DND-41 (cell line): ENCODE measurements around the gene ARL17B.
A peak's percentile ranks its signal among the peaks of the same experiment; 100 is the strongest.
"Not testable (repeated sequence)": the region's sequence is repeated elsewhere in the genome, so short reads cannot be mapped to it uniquely, and the experiment has no call there.

Experiments used
- ATAC-seq: fragments of 200-7000 bp; cut with Tn5 transposase; 3 replicates; pipeline ENCODE4 v1.9.1; 2021; ENCODE audit warnings: low read depth; ENCODE audit not compliant: insufficient read depth
- DNase-seq: peaks from one replicate; pipeline ENCODE4 v3.0.0-alpha.2; 2020
- H2AFZ ChIP-seq: 2 replicates; pipeline ENCODE4 v1.6.0; 2012; ENCODE audit warnings: low read depth, low read length
- H3K27ac ChIP-seq: 2 replicates; pipeline ENCODE4 v1.5.1; 2012; ENCODE audit warnings: low read length, inconsistent platforms
- H3K27me3 ChIP-seq: fragments of 200-600 bp; sonication (generic); 2 replicates; pipeline ENCODE4 v1.6.0; 2012; ENCODE audit warnings: low read length, mild to moderate bottlenecking, inconsistent platforms; ENCODE audit not compliant: insufficient read depth, poor library complexity
- H3K36me3 ChIP-seq: 2 replicates; pipeline ENCODE4 v1.5.1; 2012; ENCODE audit warnings: low read length, inconsistent platforms; ENCODE audit not compliant: insufficient read depth
- H3K4me1 ChIP-seq: 2 replicates; pipeline ENCODE4 v1.5.1; 2012; ENCODE audit warnings: mild to moderate bottlenecking, low read length; ENCODE audit not compliant: insufficient read depth
- H3K4me2 ChIP-seq: 2 replicates; pipeline ENCODE4 v1.6.0; 2012; ENCODE audit warnings: mild to moderate bottlenecking, moderate library complexity, low read length, inconsistent platforms; ENCODE audit not compliant: insufficient read depth
- H3K4me3 ChIP-seq, 2 experiments: fragments of 200-600 bp in 1 of 2; shearing (Covaris generic) in 1 of 2; 2 replicates each; pipeline ENCODE4 v1.5.1; 2012 to 2016; ENCODE audit warnings: inconsistent platforms in 2 of 2, low read length in 2 of 2, mild to moderate bottlenecking in 2 of 2, low read depth in 1 of 2, moderate library complexity in 1 of 2
- H3K79me2 ChIP-seq: 2 replicates; pipeline ENCODE4 v1.6.0; 2012; ENCODE audit warnings: low read length, inconsistent platforms; ENCODE audit not compliant: insufficient read depth
- H3K9ac ChIP-seq: 2 replicates; pipeline ENCODE4 v1.6.0; 2012; ENCODE audit warnings: low read depth, mild to moderate bottlenecking, inconsistent platforms, low read length, moderate library complexity
- H3K9me3 ChIP-seq: 2 replicates; pipeline ENCODE4 v1.5.1; 2012; ENCODE audit warnings: low read length, moderate library complexity, mild to moderate bottlenecking, inconsistent platforms; ENCODE audit not compliant: insufficient read depth, severe bottlenecking
- H4K20me1 ChIP-seq: 2 replicates; pipeline ENCODE4 v1.6.0; 2012; ENCODE audit warnings: low read length; ENCODE audit not compliant: insufficient read depth

ARL17B gene

DNA sequence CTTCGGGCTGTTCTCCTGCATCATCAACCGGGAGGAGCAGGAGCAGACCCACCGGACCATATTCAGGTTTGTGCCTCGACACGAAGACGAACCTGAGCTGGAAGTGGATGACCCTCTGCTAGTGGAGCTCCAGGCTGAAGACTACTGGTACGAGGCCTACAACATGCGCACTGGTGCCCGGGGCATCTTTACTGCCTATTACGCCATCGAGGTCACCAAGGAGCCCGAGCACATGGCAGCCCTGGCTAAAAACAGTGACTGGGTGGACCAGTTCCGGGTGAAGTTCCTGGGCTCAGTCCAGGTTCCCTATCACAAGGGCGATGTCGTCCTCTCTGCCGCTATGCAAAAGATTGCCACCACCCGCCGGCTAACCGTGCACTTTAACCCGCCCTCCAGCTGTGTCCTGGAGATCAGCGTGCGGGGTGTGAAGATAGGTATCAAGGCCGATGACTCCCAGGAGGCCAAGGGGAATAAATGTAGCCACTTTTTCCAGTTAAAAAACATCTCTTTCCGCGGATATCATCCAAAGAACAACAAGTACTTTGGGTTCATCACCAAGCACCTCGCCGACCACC is 117.1 kb downstream of the ARL17B start:
- H3K9me3 ChIP-seq, ATAC-seq, DNase-seq, H3K27ac ChIP-seq, H3K79me2 ChIP-seq, H3K9ac ChIP-seq, H3K27me3 ChIP-seq, H3K36me3 ChIP-seq, H4K20me1 ChIP-seq, H3K4me3 ChIP-seq, H3K4me1 ChIP-seq, H3K4me2 ChIP-seq, H2AFZ ChIP-seq: not testable (repeated sequence)

DNA sequence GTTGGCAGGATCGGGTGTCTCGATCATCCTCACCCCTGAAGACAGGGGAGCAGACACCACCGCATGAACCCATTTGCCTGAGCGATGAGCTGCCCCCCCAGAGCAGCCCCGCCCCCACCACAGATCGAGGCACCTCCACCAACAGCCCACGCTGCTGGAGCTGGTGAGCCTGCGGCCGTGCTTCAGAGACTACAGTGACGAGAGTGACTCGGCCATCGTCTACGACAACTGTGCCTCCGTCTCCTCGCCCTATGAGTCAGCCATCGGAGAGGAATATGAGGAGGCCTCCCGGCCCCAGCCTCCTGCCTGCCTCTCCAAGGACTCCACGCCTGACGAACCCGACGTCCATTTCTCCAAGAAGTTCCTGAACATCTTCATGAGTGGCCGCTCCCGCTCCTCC is 117.6 kb downstream of the ARL17B start:
- H3K9me3 ChIP-seq, DNase-seq, H3K27ac ChIP-seq, H4K20me1 ChIP-seq, H3K36me3 ChIP-seq, ATAC-seq, H3K79me2 ChIP-seq, H3K4me1 ChIP-seq, H3K9ac ChIP-seq, H3K4me2 ChIP-seq, H3K4me3 ChIP-seq, H2AFZ ChIP-seq, H3K27me3 ChIP-seq: not testable (repeated sequence)

DNA sequence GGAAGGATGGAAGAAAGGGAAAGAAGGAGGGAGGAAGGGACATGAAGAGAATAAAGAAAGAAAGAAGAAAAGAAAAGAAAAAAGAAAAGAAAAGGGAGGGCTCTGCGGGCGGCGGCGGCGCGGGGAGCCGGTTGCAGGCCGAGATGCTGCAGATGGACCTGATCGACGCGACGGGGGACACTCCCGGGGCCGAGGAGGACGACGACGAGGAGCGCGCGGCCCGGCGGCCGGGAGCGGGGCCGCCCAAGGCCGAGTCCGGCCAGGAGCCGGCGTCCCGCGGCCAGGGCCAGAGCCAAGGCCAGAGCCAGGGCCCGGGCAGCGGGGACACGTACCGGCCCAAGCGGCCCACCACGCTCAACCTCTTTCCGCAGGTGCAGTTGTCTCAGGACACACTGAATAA is 118.1 kb downstream of the ARL17B start:
- not testable (repeated sequence) for H3K36me3 ChIP-seq, H2AFZ ChIP-seq

DNA sequence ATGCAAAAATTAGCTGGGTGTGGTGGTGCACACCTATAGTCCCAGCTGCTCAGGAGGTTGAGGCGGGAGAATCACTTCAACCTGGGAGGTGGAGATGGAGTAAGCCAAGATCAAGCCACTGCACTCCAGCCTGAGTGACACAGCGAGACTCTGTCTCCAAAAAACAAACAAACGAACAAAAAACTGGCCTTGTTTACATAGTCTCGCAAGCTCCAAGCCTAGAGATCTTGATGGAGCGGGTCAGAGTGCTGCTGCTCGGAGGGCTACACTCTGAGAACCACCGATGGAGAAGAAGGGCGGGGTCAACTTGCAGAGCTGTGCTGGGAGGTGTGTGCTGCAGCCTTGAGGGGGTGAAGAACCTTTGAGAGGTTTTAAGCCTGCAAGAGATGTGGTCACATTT is 130.2 kb downstream of the ARL17B start:
- H3K9ac ChIP-seq, H2AFZ ChIP-seq, H3K36me3 ChIP-seq, H4K20me1 ChIP-seq, H3K9me3 ChIP-seq, DNase-seq, H3K4me2 ChIP-seq, H3K79me2 ChIP-seq, ATAC-seq, H3K4me1 ChIP-seq, H3K27me3 ChIP-seq, H3K4me3 ChIP-seq, H3K27ac ChIP-seq: not testable (repeated sequence)

More for the DNA sequence above, 118.1 kb downstream of the ARL17B start:
- ATAC-seq, H3K27me3 ChIP-seq, DNase-seq, H3K9me3 ChIP-seq, H3K4me1 ChIP-seq, H3K9ac ChIP-seq, H3K27ac ChIP-seq, H3K4me2 ChIP-seq, H3K4me3 ChIP-seq, H3K79me2 ChIP-seq, H4K20me1 ChIP-seq: not testable (repeated sequence)

DNA sequence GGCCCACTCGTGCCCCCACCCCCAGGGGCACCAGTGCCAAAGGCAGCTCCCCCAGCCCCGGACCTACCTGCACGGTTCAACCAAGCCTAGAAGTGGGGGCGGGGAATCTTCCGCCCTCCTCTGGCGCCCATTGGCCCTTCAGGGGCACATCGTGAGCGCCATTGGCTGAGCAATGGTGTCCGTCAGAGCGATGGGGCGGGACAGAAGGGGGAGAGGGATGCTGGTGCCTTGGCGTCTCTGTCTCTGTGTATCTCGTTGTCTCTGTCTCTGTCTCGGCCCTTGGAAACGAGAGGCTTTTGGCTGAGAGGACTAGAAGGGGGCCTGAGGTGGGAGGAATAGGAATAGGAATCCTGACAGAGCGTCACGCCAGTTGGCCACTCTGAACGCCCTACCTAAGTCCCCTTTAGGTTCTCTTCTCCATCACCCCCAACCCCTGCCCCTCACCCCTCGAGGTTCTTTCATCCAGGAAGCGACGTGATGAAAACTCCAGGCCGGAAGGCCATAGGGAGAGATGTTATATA is 136.2 kb downstream of the ARL17B start:
- H3K27me3 ChIP-seq, H3K79me2 ChIP-seq, H3K9me3 ChIP-seq, H3K27ac ChIP-seq, H3K4me1 ChIP-seq, H3K36me3 ChIP-seq, H4K20me1 ChIP-seq: not testable (repeated sequence)
- Histone ChIP-seq H3K4me3 (peak overlapping the region; percentile 24 to 54; a peak in 3 of 4 replicates), H2AFZ (peak overlapping the region; percentile 58), H3K4me2 (peak overlapping the region; percentile 57; the same call in 1 of the 2 replicates), H3K9ac (peak overlapping the region; percentile 56)
- ATAC-seq (peak; percentile 100), DNase-seq (peak; percentile 94)

DNA sequence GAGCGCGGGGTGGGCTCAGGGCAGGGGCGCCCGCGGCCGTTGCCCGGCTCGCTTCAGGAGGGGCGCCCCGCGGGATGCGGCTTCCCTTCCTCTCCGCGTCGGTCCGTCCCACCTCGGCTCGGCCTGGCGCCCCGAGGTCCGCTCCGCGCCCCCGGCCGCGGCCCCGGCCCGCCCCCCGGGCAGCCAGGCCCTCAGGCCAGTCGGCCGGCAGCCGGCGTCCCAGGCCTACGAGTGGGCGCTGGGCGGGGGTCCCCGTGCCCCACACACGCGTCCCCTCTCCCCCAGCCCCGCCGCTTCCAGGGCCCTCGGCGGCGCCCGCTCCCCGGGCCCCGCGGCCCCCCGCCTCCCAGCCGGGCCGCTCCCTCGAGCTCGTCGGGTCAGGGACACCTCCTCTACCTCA is 136.7 kb downstream of the ARL17B start:
- not testable (repeated sequence) for H3K4me1 ChIP-seq, H3K27ac ChIP-seq, H3K36me3 ChIP-seq, DNase-seq, H4K20me1 ChIP-seq, H3K27me3 ChIP-seq, H3K9me3 ChIP-seq, H3K79me2 ChIP-seq
- Histone ChIP-seq H2AFZ (0 out of 2 replicates have a peak overlapping the region, but pooled peaks have one; percentile 39), H3K4me3 (peak overlapping the region; percentile 24 to 54; a peak in 3 of 4 replicates), H3K4me2 (peak overlapping the region; percentile 57; the same call in 1 of the 2 replicates), H3K9ac (peak overlapping the region; percentile 56)
- ATAC-seq = peak; percentile 60
